HepG2 (cell line): ENCODE results near the gene EVI5. TPM values are rescaled to one million over a fixed set of nuclear protein-coding genes. Genes with fewer than 3 reads are reported as not detected.

Source experiments
- CC2D1A ChIP-seq: sonication (generic); formaldehyde crosslinking; IDR thresholded peaks from 2 replicates; pipeline ENCODE4 v1.8.1; 2023; ENCODE audit warnings: mild to moderate bottlenecking, missing genetic modification reagents
- CCAR2 ChIP-seq: fragments of 200-400 bp; formaldehyde crosslinking; optimal IDR thresholded peaks from 2 replicates; pipeline ENCODE3; 2018; ENCODE audit warnings: low read depth, mild to moderate bottlenecking, low read length, moderate library complexity
- CREB1 ChIP-seq, 2 experiments: fragments of 450-650 bp in 1 of 2; IDR thresholded peaks; 2 replicates each; pipeline ENCODE4 v1.6.1; 2016 to 2017; ENCODE audit warnings: control low read depth in 1 of 2, mild to moderate bottlenecking in 1 of 2, missing compliant biosample characterization in 1 of 2, missing genetic modification characterization in 1 of 2
- HES4 ChIP-seq: sonication (generic); formaldehyde crosslinking; IDR thresholded peaks from 2 replicates; pipeline ENCODE4 v1.9.0; 2021; ENCODE audit warnings: mild to moderate bottlenecking, missing genetic modification reagents, borderline replicate concordance
- KDM6A ChIP-seq: IDR thresholded peaks from 2 replicates; pipeline ENCODE4 v1.6.1; 2016; ENCODE audit warnings: low read depth
- MAFK ChIP-seq, 2 experiments: IDR thresholded peaks in 1 of 2; conservative IDR thresholded peaks in 1 of 2; 2 replicates each; pipeline ENCODE4 v1.6.1; 2011; ENCODE audit warnings: improper control_type of control experiment in 2 of 2, low read length in 2 of 2
- MED1 ChIP-seq: sonication (generic); formaldehyde crosslinking; IDR thresholded peaks from 2 replicates; pipeline ENCODE4 v1.4.0; 2020; ENCODE audit warnings: missing genetic modification reagents
- NFIC ChIP-seq: IDR thresholded peaks from 2 replicates; pipeline ENCODE4 v1.6.1; 2012; ENCODE audit warnings: mild to moderate bottlenecking, low read length, inconsistent platforms
- PHF20 ChIP-seq: sonication (generic); formaldehyde crosslinking; IDR thresholded peaks from 2 replicates; pipeline ENCODE4 v1.5.0; 2020; ENCODE audit warnings: mild to moderate bottlenecking, missing genetic modification reagents
- TCF7 ChIP-seq: sonication (generic); IDR thresholded peaks from 2 replicates; pipeline ENCODE4 v1.6.1; 2016; ENCODE audit warnings: antibody characterized with exemption, low read depth
- ZNF205 ChIP-seq: IDR thresholded peaks from 2 replicates; pipeline ENCODE4 v1.6.1; 2018; ENCODE audit warnings: missing biosample characterization, missing genetic modification reagents
- ZNF296 ChIP-seq: sonication (generic); formaldehyde crosslinking; conservative IDR thresholded peaks from 2 replicates; pipeline ENCODE4 v1.5.0; 2020; ENCODE audit warnings: mild to moderate bottlenecking, missing genetic modification reagents
- ZNF335 ChIP-seq: sonication (generic); formaldehyde crosslinking; IDR thresholded peaks from 2 replicates; pipeline ENCODE4 v1.4.0; 2020; ENCODE audit warnings: missing genetic modification reagents
- ZNF343 ChIP-seq: sonication (generic); formaldehyde crosslinking; IDR thresholded peaks from 2 replicates; pipeline ENCODE4 v1.4.0; 2020; ENCODE audit warnings: mild to moderate bottlenecking, missing genetic modification reagents
- ZNF572 ChIP-seq: sonication (generic); formaldehyde crosslinking; IDR thresholded peaks from 2 replicates; pipeline ENCODE4 v1.5.1; 2020; ENCODE audit warnings: mild to moderate bottlenecking, missing genetic modification reagents
- ZNF614 ChIP-seq: IDR thresholded peaks from 2 replicates; pipeline ENCODE4 v1.6.1; 2018; ENCODE audit warnings: missing biosample characterization, missing genetic modification reagents, inconsistent platforms, borderline replicate concordance
- ZNF792 ChIP-seq: IDR thresholded peaks from 2 replicates; pipeline ENCODE4 v1.6.1; 2016
- polyA plus RNA-seq, 8 experiments: library from polyadenylated mRNA; depleted of rRNA in 3 of 8; stranded (reverse) in 7 of 8; unstranded in 1 of 8; fragments of >200 nt; fragmentation: Illumina TruSeq in 4 of 8; extraction: Trizol in 4 of 8; gene quantifications; 2 replicates each; pipeline versions ENCODE4 v1.2.1 to v1.2.3, GENCODE V29; 2011 to 2016; ENCODE audit warnings: low read depth in 4 of 8, missing spikeins in 1 of 8, mixed read lengths in 1 of 8; ENCODE audit not compliant: insufficient read depth in 1 of 8
- total RNA-seq, 5 experiments: library from RNA; depleted of rRNA; stranded (reverse); fragments of >200 nt; fragmentation: Illumina TruSeq; extraction: Trizol; gene quantifications; 2 replicates each; pipeline ENCODE4 v1.2.3, GENCODE V29; 2016; ENCODE audit warnings: low read depth in 1 of 5
- TF ChIP-seq, protein P1 (sequence below): sonication (generic); formaldehyde crosslinking; IDR thresholded peaks from 2 replicates; pipeline ENCODE4 v1.9.0; 2021; ENCODE audit warnings: missing genetic modification reagents, borderline replicate concordance
- TF ChIP-seq, protein P2 (sequence below): sonication (generic); formaldehyde crosslinking; conservative IDR thresholded peaks from 2 replicates; pipeline ENCODE4 v1.8.0; 2022; ENCODE audit warnings: low read depth, missing genetic modification reagents
- TF ChIP-seq, protein P3 (sequence below): sonication (generic); formaldehyde crosslinking; IDR thresholded peaks from 2 replicates; pipeline ENCODE4 v1.8.1; 2023; ENCODE audit warnings: mild to moderate bottlenecking, missing genetic modification reagents
- TF ChIP-seq, protein P4 (sequence below): sonication (generic); formaldehyde crosslinking; IDR thresholded peaks from 2 replicates; pipeline ENCODE4 v1.8.0; 2022; ENCODE audit warnings: mild to moderate bottlenecking, missing genetic modification reagents
- TF ChIP-seq, protein P5 (sequence below): sonication (generic); formaldehyde crosslinking; IDR thresholded peaks from 2 replicates; pipeline ENCODE4 v1.5.1; 2020; ENCODE audit warnings: mild to moderate bottlenecking, missing genetic modification reagents, borderline replicate concordance

The EVI5 gene
- total and polyA plus RNA-seq, 2 of the 13 experiments (the other 11 are each of a cell fraction or from before 2014, with no cell fraction given), result 4.0 to 12.6 TPM

DNA sequence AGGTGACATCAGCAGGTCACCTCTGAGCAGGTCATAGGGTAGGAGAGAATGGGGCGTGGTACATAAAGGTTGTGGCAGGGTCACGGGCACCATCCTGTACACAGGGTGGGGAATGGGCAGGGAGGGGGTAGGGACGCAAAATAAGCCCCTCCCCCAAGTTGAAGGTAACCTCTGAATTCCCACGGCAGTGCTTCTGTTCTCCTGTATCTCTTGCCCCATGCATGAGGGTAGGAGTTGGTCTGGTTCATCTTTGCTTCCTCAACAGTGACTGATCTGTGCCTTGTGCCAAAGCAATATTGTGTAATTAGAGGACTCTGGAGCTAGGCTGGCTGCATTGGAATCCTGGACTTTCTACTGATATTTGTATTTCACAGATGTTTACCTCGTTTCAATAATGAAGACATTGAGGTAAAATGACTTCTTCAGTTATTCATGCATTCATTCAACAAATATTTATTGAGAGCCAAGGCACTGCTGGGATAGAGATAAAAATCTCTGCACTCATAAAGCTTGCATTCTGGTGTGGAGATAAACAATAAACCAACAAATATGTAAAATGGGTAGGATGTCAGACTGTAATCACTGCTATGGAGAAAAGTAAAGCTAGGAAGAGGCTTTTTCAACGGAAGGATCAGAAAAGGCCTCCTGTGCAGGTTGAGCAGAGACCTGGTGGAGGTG is 279.8 kb downstream of the EVI5 start (continued):
- TF ChIP-seq, protein P1, sequence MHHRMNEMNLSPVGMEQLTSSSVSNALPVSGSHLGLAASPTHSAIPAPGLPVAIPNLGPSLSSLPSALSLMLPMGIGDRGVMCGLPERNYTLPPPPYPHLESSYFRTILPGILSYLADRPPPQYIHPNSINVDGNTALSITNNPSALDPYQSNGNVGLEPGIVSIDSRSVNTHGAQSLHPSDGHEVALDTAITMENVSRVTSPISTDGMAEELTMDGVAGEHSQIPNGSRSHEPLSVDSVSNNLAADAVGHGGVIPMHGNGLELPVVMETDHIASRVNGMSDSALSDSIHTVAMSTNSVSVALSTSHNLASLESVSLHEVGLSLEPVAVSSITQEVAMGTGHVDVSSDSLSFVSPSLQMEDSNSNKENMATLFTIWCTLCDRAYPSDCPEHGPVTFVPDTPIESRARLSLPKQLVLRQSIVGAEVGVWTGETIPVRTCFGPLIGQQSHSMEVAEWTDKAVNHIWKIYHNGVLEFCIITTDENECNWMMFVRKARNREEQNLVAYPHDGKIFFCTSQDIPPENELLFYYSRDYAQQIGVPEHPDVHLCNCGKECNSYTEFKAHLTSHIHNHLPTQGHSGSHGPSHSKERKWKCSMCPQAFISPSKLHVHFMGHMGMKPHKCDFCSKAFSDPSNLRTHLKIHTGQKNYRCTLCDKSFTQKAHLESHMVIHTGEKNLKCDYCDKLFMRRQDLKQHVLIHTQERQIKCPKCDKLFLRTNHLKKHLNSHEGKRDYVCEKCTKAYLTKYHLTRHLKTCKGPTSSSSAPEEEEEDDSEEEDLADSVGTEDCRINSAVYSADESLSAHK (CRISPR knock-in tag), result no peak
- TF ChIP-seq, protein P2, sequence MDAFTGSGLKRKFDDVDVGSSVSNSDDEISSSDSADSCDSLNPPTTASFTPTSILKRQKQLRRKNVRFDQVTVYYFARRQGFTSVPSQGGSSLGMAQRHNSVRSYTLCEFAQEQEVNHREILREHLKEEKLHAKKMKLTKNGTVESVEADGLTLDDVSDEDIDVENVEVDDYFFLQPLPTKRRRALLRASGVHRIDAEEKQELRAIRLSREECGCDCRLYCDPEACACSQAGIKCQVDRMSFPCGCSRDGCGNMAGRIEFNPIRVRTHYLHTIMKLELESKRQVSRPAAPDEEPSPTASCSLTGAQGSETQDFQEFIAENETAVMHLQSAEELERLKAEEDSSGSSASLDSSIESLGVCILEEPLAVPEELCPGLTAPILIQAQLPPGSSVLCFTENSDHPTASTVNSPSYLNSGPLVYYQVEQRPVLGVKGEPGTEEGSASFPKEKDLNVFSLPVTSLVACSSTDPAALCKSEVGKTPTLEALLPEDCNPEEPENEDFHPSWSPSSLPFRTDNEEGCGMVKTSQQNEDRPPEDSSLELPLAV, result no peak
- TF ChIP-seq MAFK (conservative IDR thresholded peaks at IDR 0.05 in 1 of 2, IDR thresholded peaks at IDR 0.05 in 1 of 2; ENCODE audit: low read length in 2 of 2), result no peak
- TF ChIP-seq ZNF792 (CRISPR knock-in tag), result peak; percentile 86; the same call in 1 of the 2 replicates
- TF ChIP-seq ZNF614 (CRISPR knock-in tag), result no peak
- TF ChIP-seq ZNF572 (CRISPR knock-in tag), result no peak
- TF ChIP-seq, protein P3, sequence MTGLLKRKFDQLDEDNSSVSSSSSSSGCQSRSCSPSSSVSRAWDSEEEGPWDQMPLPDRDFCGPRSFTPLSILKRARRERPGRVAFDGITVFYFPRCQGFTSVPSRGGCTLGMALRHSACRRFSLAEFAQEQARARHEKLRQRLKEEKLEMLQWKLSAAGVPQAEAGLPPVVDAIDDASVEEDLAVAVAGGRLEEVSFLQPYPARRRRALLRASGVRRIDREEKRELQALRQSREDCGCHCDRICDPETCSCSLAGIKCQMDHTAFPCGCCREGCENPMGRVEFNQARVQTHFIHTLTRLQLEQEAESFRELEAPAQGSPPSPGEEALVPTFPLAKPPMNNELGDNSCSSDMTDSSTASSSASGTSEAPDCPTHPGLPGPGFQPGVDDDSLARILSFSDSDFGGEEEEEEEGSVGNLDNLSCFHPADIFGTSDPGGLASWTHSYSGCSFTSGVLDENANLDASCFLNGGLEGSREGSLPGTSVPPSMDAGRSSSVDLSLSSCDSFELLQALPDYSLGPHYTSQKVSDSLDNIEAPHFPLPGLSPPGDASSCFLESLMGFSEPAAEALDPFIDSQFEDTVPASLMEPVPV (CRISPR knock-in tag), result peak; percentile 61; the same call in 1 of the 2 replicates
- TF ChIP-seq ZNF343 (CRISPR knock-in tag), result no peak
- TF ChIP-seq, protein P4, sequence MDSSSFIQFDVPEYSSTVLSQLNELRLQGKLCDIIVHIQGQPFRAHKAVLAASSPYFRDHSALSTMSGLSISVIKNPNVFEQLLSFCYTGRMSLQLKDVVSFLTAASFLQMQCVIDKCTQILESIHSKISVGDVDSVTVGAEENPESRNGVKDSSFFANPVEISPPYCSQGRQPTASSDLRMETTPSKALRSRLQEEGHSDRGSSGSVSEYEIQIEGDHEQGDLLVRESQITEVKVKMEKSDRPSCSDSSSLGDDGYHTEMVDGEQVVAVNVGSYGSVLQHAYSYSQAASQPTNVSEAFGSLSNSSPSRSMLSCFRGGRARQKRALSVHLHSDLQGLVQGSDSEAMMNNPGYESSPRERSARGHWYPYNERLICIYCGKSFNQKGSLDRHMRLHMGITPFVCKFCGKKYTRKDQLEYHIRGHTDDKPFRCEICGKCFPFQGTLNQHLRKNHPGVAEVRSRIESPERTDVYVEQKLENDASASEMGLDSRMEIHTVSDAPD, result peak; percentile 87
- 0 out of 2 replicates have a peak, but pooled peaks have one; percentile 19 for TF ChIP-seq ZNF335 (CRISPR knock-in tag)
- TF ChIP-seq PHF20 (CRISPR knock-in tag), result no peak
- no peak for TF ChIP-seq CC2D1A (CRISPR knock-in tag)
- no peak for TF ChIP-seq HES4 (CRISPR knock-in tag)
- TF ChIP-seq ZNF296 (CRISPR knock-in tag), result no peak
- TF ChIP-seq ZNF205 (CRISPR knock-in tag), result peak; percentile 100
- TF ChIP-seq, protein P5, sequence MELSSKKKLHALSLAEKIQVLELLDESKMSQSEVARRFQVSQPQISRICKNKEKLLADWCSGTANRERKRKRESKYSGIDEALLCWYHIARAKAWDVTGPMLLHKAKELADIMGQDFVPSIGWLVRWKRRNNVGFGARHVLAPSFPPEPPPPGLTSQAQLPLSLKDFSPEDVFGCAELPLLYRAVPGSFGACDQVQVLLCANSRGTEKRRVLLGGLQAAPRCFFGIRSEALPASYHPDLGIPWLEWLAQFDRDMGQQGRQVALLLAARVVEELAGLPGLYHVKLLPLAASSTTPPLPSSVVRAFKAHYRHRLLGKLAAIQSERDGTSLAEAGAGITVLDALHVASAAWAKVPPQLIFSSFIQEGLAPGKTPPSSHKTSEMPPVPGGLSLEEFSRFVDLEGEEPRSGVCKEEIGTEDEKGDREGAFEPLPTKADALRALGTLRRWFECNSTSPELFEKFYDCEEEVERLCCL (CRISPR knock-in tag), result no peak
- TF ChIP-seq CREB1 (IDR thresholded peaks at IDR 0.05), result 0 out of 2 replicates have a peak, but pooled peaks have one; percentile 12
- TF ChIP-seq CREB1 (CRISPR knock-in tag; IDR thresholded peaks at IDR 0.05), result no peak
- peak; percentile 33; the same call in 1 of the 2 replicates for TF ChIP-seq NFIC
- TF ChIP-seq CCAR2, result no peak
- peak; percentile 56 for TF ChIP-seq TCF7
- peak; percentile 68 for TF ChIP-seq KDM6A (CRISPR knock-in tag)
- TF ChIP-seq MED1, result peak; percentile 61; the same call in 1 of the 2 replicates
